ENCODE data around the gene MAP3K12. TPM values are rescaled to one million over a fixed set of nuclear protein-coding genes. Genes with fewer than 3 reads are reported as not detected.

MAP3K12 gene
- total RNA-seq, 1 donor from 2014 or later = 6.0 TPM

GRCh38 chr12:53508534-53509170 lies 9.4 kb upstream of the MAP3K12 start:
- intact Hi-C loops (cut with micrococcal nuclease) = loop anchor here (1.0 to 10.0 kb wide), 8 partner anchors 32 to 464 kb away; partner anchors contain the start of gene PRR13
- H3K36me3 Mint-ChIP-seq (ENCODE audit: low read depth) = peaks cover 49% of the 10 kb centered on the region
- H3K4me3 Mint-ChIP-seq = no peak overlapping the region
- H3K27me3 Mint-ChIP-seq = no peaks in the 10 kb centered on the region
- ATAC-seq (ENCODE audit: low read depth) (peak; percentile 100), DNase-seq (peak; percentile 77)
- ChIA-PET CTCF (interaction anchor here (0.6 to 4.0 kb wide), 23 partner anchors 8 to 352 kb away, joined by 3 to 39 read pairs (median 4); partner anchors contain the start of genes AAAS and SP1), POLR2A (interaction anchor here (0.6 to 2.5 kb wide), 12 partner anchors 8 to 424 kb away, joined by 3 to 18 read pairs (median 6); partner anchors contain the start of genes AAAS, MAP3K12, PRR13 and TARBP2)
- H3K9me3 Mint-ChIP-seq = no peaks in the 10 kb centered on the region
- TF ChIP-seq, protein P1, sequence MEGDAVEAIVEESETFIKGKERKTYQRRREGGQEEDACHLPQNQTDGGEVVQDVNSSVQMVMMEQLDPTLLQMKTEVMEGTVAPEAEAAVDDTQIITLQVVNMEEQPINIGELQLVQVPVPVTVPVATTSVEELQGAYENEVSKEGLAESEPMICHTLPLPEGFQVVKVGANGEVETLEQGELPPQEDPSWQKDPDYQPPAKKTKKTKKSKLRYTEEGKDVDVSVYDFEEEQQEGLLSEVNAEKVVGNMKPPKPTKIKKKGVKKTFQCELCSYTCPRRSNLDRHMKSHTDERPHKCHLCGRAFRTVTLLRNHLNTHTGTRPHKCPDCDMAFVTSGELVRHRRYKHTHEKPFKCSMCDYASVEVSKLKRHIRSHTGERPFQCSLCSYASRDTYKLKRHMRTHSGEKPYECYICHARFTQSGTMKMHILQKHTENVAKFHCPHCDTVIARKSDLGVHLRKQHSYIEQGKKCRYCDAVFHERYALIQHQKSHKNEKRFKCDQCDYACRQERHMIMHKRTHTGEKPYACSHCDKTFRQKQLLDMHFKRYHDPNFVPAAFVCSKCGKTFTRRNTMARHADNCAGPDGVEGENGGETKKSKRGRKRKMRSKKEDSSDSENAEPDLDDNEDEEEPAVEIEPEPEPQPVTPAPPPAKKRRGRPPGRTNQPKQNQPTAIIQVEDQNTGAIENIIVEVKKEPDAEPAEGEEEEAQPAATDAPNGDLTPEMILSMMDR (IDR thresholded peaks at IDR 0.05) = peak; percentile 63
- H3K4me1 Mint-ChIP-seq = peaks cover 10% of the 10 kb centered on the region
- peak overlapping the region; percentile 66 for H3K27ac Mint-ChIP-seq

GRCh38 chr12:53507603-53507885 lies 8.3 kb upstream of the MAP3K12 start:
- intact Hi-C loops (cut with micrococcal nuclease) = loop anchor here (10.0 kb wide), 2 partner anchors 293 to 463 kb away; no protein-coding TSS in a partner anchor
- POLR2A ChIA-PET = interaction anchor here (0.6 to 1.6 kb wide), 4 partner anchors 26 to 294 kb away, joined by 4 to 7 read pairs (median 6); partner anchors contain the start of genes AAAS and PRR13
- TF ChIP-seq, protein P1 (IDR thresholded peaks at IDR 0.05) = no peak
- CTCF ChIA-PET = interaction anchor here (1.0 to 4.0 kb wide), 8 partner anchors 31 to 295 kb away, joined by 3 to 39 read pairs (median 12); partner anchors contain the start of gene AAAS
- DNase-seq (no peak), ATAC-seq (ENCODE audit: low read depth) (no peak)
- peaks cover 43% of the 10 kb centered on the region for H3K36me3 Mint-ChIP-seq (ENCODE audit: low read depth)
- H3K27me3 Mint-ChIP-seq = no peaks in the 10 kb centered on the region
- no peak overlapping the region for H3K4me3 Mint-ChIP-seq
- H3K9me3 Mint-ChIP-seq = no peaks in the 10 kb centered on the region
- H3K4me1 Mint-ChIP-seq = peaks cover 13% of the 10 kb centered on the region
- H3K27ac Mint-ChIP-seq = no peak overlapping the region

GRCh38 chr12:53506881-53507602 lies 7.8 kb upstream of the MAP3K12 start, which contains the start of gene NPFF:
Gene NPFF, minus strand, starts transcription at chr12:53507484. Its CDS starts 10 bp downstream, at chr12:53507474.
- no peak for ATAC-seq (ENCODE audit: low read depth)
- Mint-ChIP-seq H3K9me3 (no peaks in the 10 kb centered on the region), H3K36me3 (ENCODE audit: low read depth) (peaks cover 38% of the 10 kb centered on the region), H3K4me1 (peaks cover 16% of the 10 kb centered on the region), H3K27ac (no peak within 1 kb of the TSS), H3K27me3 (no peaks in the 10 kb centered on the region), H3K4me3 (no peak within 1 kb of the TSS)
- DNase-seq = no peak
- intact Hi-C loops (cut with micrococcal nuclease) = loop anchor here (10.0 kb wide), 2 partner anchors 292 to 462 kb away; no protein-coding TSS in a partner anchor
- TF ChIP-seq, protein P1 (IDR thresholded peaks at IDR 0.05) = no peak
- ChIA-PET POLR2A (interaction anchor here (0.6 kb wide), 1 partner anchor 26 kb away, joined by 7 read pairs; no protein-coding TSS in a partner anchor), CTCF (interaction anchor here (1.0 to 4.0 kb wide), 7 partner anchors 31 to 294 kb away, joined by 3 to 39 read pairs (median 15); no protein-coding TSS in a partner anchor)

DNA sequence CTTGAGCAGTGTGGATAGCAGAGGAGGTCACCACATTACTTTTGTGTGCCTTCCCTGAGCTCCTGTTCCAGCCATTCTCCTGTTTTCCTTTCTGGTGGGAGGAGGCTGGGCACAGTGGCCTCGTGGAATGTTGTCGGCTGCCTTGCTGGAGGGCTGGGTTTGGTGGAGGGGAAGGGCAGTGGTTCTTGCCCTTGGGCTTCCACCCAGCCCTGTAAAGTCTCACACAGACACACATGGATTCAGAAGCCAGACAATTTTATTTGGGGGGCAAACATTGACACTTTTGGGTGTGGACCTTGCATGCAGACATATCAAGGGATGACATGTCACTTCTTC lies 7.2 kb upstream of the MAP3K12 start:
- Mint-ChIP-seq H3K9me3 (no peaks in the 10 kb centered on the region), H3K36me3 (ENCODE audit: low read depth) (peaks cover 32% of the 10 kb centered on the region), H3K27me3 (no peaks in the 10 kb centered on the region), H3K4me1 (peaks cover 22% of the 10 kb centered on the region), H3K4me3 (no peak overlapping the region), H3K27ac (no peak overlapping the region)
- intact Hi-C loops (cut with micrococcal nuclease) = loop anchor here (10.0 kb wide), 2 partner anchors 292 to 462 kb away; no protein-coding TSS in a partner anchor
- ChIA-PET CTCF (interaction anchor here (1.2 kb wide), 1 partner anchor 154 kb away, joined by 4 read pairs; no protein-coding TSS in a partner anchor), POLR2A (no interaction called here)
- DNase-seq = no peak
- TF ChIP-seq, protein P1 (IDR thresholded peaks at IDR 0.05) = no peak
- ATAC-seq (ENCODE audit: low read depth) = no peak
